Measurements from ENCODE around the gene SRL. TPM values are rescaled to one million over a fixed set of nuclear protein-coding genes. Genes with fewer than 3 reads are reported as not detected.
A peak's percentile ranks its signal among the peaks of the same experiment; 100 is the strongest.

SRL gene
- total RNA-seq, 4 donors from 2014 or later = 0.04 to 1.8 (median 0.38) TPM; not detected in 1

DNA sequence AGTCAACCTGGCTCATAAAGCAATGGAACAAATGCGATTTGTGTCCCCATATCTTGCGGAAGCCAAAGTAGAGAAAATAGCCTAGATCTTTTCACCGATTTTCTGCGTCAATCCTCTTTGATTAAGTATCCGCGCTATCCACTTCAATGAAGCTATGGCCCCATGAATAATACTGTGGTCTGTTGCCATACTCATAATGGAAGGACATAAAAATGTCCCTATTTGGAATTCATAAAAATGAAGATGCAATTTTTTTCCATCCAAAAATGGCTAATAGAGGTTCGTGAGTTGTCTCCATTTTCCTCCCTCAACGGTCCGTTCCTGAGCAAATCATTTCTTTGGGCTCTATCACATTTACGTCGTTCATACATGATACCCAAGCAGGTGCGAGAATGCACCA is 100.3 kb downstream of the SRL start:
- no peaks in the 10 kb centered on the region for H3K27me3 ChIP-seq
- TF ChIP-seq POLR2A (IDR thresholded peaks at IDR 0.05) = no peak
- TF ChIP-seq, protein P1, sequence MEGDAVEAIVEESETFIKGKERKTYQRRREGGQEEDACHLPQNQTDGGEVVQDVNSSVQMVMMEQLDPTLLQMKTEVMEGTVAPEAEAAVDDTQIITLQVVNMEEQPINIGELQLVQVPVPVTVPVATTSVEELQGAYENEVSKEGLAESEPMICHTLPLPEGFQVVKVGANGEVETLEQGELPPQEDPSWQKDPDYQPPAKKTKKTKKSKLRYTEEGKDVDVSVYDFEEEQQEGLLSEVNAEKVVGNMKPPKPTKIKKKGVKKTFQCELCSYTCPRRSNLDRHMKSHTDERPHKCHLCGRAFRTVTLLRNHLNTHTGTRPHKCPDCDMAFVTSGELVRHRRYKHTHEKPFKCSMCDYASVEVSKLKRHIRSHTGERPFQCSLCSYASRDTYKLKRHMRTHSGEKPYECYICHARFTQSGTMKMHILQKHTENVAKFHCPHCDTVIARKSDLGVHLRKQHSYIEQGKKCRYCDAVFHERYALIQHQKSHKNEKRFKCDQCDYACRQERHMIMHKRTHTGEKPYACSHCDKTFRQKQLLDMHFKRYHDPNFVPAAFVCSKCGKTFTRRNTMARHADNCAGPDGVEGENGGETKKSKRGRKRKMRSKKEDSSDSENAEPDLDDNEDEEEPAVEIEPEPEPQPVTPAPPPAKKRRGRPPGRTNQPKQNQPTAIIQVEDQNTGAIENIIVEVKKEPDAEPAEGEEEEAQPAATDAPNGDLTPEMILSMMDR (IDR thresholded peaks at IDR 0.05) = no peak
- intact Hi-C loops (cut with DNase I) = no loop called here
- no peak overlapping the region for H3K4me3 ChIP-seq
- H3K9me3 ChIP-seq = no peaks in the 10 kb centered on the region
- no peak for DNase-seq
- H3K4me1 ChIP-seq = peaks cover 6 to 16% (median 8%) of the 10 kb centered on the region in 3 donors
- H3K27ac ChIP-seq = no peak overlapping the region
- no peaks in the 10 kb centered on the region for H3K36me3 ChIP-seq
- 95 to 96% methylated on average over 12 of the region's 12 CpGs for WGBS, 2 donors

DNA sequence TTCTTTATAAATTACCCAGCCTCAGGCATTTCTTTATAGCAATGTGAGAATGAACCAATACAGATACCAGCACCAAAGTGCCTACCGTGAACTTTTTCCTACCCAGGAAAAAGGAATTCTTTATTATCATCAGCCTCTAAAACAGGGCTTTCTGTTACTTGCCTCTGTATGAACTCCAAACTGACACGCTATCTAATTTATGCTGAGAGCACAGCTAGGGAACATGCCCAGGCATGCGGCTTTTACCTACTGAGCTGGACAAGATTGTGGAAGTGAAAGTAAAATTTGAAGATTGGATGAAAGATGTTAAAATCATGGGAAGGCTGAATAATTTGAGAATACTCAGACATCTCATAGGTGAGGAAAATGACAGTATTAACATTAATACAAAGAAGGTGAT is 101.2 kb downstream of the SRL start:
- Histone ChIP-seq H3K27me3 (peaks cover 0 to 7% (median 0%) of the 10 kb centered on the region in 4 donors), H3K4me3 (no peak overlapping the region), H3K36me3 (no peaks in the 10 kb centered on the region), H3K4me1 (peaks cover 6 to 26% (median 8%) of the 10 kb centered on the region in 3 donors), H3K27ac (peak overlapping the region; percentile 52 to 68 (median 58)), H3K9me3 (no peaks in the 10 kb centered on the region)
- DNase-seq = no peak
- no peak for TF ChIP-seq POLR2A (IDR thresholded peaks at IDR 0.05)
- TF ChIP-seq, protein P1 (IDR thresholded peaks at IDR 0.05) = no peak
- intact Hi-C loops (cut with DNase I) = no loop called here
- WGBS, 2 donors = 46 to 47% methylated on average over 3 of the region's 3 CpGs

DNA sequence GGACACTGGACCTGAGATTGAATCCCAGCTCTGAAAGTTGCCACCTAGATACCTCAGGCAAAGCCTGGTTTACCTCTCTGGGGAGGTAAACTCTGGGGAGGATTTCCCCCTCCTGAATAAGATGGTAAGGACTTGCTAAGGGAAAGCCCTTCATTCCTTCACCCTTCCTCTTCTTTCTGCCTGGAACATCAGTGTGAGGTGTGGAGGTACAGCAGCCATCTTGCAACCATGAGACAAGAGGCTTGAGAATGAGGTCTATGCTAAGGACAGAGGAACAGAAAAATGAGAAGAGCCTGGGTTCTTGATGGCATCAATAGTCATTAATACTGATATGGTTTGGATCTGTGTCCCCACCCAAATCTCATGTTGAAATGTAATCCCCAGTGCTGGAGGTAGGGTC is 101.9 kb downstream of the SRL start:
- H3K27me3 ChIP-seq = peaks cover 0 to 9% (median 0%) of the 10 kb centered on the region in 4 donors
- H3K4me1 ChIP-seq = peaks cover 6 to 26% (median 8%) of the 10 kb centered on the region in 3 donors
- TF ChIP-seq, protein P1 (IDR thresholded peaks at IDR 0.05) = no peak
- no peak for TF ChIP-seq POLR2A (IDR thresholded peaks at IDR 0.05)
- DNase-seq = no peak
- peak overlapping the region; percentile 52 to 68 (median 58) for H3K27ac ChIP-seq
- no peak overlapping the region for H3K4me3 ChIP-seq
- intact Hi-C loops (cut with DNase I) = no loop called here
- no peaks in the 10 kb centered on the region for H3K36me3 ChIP-seq
- no peaks in the 10 kb centered on the region for H3K9me3 ChIP-seq

Other genes with a start within 250 kb of the SRL start
- gene ADCY9, start 125.6 kb downstream of the SRL start, total RNA-seq = 10 to 100 TPM in 2 of 4 donors, 1 to 10 TPM in 2; 6.3 to 22.3 (median 11.2) TPM
- 1 to 10 TPM; 5.8 to 9.8 (median 9.3) TPM for gene TFAP4, start 30.9 kb upstream of the SRL start, total RNA-seq
- 1 to 10 TPM in 1 of 4 donors, under 1 TPM in 3; 0.30 to 1.7 (median 0.67) TPM for gene GLIS2, start 74.0 kb upstream of the SRL start, total RNA-seq
- 10 to 100 TPM; 29.5 to 40.8 (median 33.2) TPM for gene PAM16, start 109.2 kb upstream of the SRL start, total RNA-seq
- 10 to 100 TPM in 3 of 4 donors, 1 to 10 TPM in 1; 9.2 to 20.2 (median 14.2) TPM for gene VASN, start 129.8 kb upstream of the SRL start, total RNA-seq
- gene CORO7, start 174.5 kb upstream of the SRL start, total RNA-seq = 10 to 100 TPM; 15.8 to 25.9 (median 17.8) TPM
- 10 to 100 TPM; 45.2 to 59.1 (median 49.1) TPM for gene DNAJA3, start 183.8 kb upstream of the SRL start, total RNA-seq
- 10 to 100 TPM; 25.4 to 55.5 (median 34.9) TPM for gene NMRAL1, start 232.5 kb upstream of the SRL start, total RNA-seq
- gene HMOX2, start 234.3 kb upstream of the SRL start, total RNA-seq = 10 to 100 TPM; 46.9 to 94.0 (median 75.0) TPM